OCI-LY3 (cell line): ENCODE results near the gene POLN.

Source experiments
- H2AFZ ChIP-seq: fragments of 200-600, 300-600 bp; shearing (Covaris generic); 2 replicates; pipeline ENCODE4 v1.6.0; 2014; ENCODE audit warnings: antibody characterized with exemption, low read depth, low read length
- H3K27ac ChIP-seq: fragments of 200-600, 300-600 bp; sonication (generic); 2 replicates; pipeline ENCODE4 v1.5.1; 2014; ENCODE audit warnings: mild to moderate bottlenecking, low read length, moderate library complexity, mixed read lengths
- H3K27me3 ChIP-seq: fragments of 200-600, 300-600 bp; sonication (generic); 2 replicates; pipeline ENCODE4 v1.6.1; 2014; ENCODE audit warnings: low read depth, low read length, mixed read lengths
- H3K36me3 ChIP-seq: fragments of 200-600, 300-600 bp; sonication (generic); replicated peaks from 2 replicates; pipeline ENCODE3; 2014; ENCODE audit warnings: low read depth, low read length, mixed read lengths
- H3K4me1 ChIP-seq: fragments of 300-600, 200-600 bp; sonication (generic); 2 replicates; pipeline ENCODE4 v1.6.1; 2014; ENCODE audit warnings: low read length, mixed read lengths
- H3K4me2 ChIP-seq: fragments of 200-600, 300-600 bp; sonication (generic); 2 replicates; pipeline ENCODE4 v1.6.1; 2014; ENCODE audit warnings: low read length, mixed read lengths
- H3K4me3 ChIP-seq: fragments of 300-600, 200-600 bp; sonication (generic); 2 replicates; pipeline ENCODE4 v1.5.1; 2014; ENCODE audit warnings: antibody characterized with exemption, mild to moderate bottlenecking, low read length, moderate library complexity
- H3K79me2 ChIP-seq: fragments of 300-600, 200-600 bp; shearing (Covaris generic); 2 replicates; pipeline ENCODE4 v1.6.1; 2014; ENCODE audit warnings: mild to moderate bottlenecking, low read length, mixed read lengths
- H3K9ac ChIP-seq: fragments of 300-600, 200-600 bp; shearing (Covaris generic); 2 replicates; pipeline ENCODE4 v1.6.0; 2014; ENCODE audit warnings: mild to moderate bottlenecking, low read length, moderate library complexity
- H3K9me3 ChIP-seq: fragments of 200-600, 300-600 bp; shearing (Covaris generic); 2 replicates; pipeline ENCODE4 v1.6.1; 2014; ENCODE audit warnings: low read length, mixed read lengths; ENCODE audit not compliant: insufficient read depth
- H4K20me1 ChIP-seq: fragments of 200-600, 300-600 bp; sonication (generic); 2 replicates; pipeline ENCODE4 v1.6.1; 2016; ENCODE audit warnings: low read length, mixed read lengths; ENCODE audit not compliant: insufficient read depth
- CTCF ChIP-seq: fragments of 200-600, 300-600 bp; sonication (generic); IDR thresholded peaks from 2 replicates; pipeline ENCODE4 v1.5.1; 2014; ENCODE audit warnings: antibody characterized with exemption, low read length, low read depth
- EZH2phosphoT487 ChIP-seq: fragments of 200-600 bp; shearing (Covaris generic); IDR thresholded peaks from 2 replicates; pipeline ENCODE4 v1.6.1; 2018; ENCODE audit warnings: antibody characterized with exemption, mixed run types, low read depth

POLN gene

GRCh38 chr4:2061186-2062131 is 180.5 kb downstream of the POLN start:
- Histone ChIP-seq H3K9me3 (no peaks in the 10 kb centered on the region), H3K9ac (no peak overlapping the region), H3K27ac (no peak overlapping the region), H4K20me1 (peaks cover 7% of the 10 kb centered on the region), H3K27me3 (no peaks in the 10 kb centered on the region), H3K79me2 (peaks cover 43% of the 10 kb centered on the region), H2AFZ (no peak overlapping the region), H3K4me1 (peaks cover 5% of the 10 kb centered on the region; the same call in 1 of the 2 replicates), H3K4me3 (peak overlapping the region; percentile 76; the same call in 1 of the 2 replicates), H3K36me3 (peaks cover 2% of the 10 kb centered on the region), H3K4me2 (0 out of 2 replicates have a peak overlapping the region, but pooled peaks have one; percentile 57)
- TF ChIP-seq EZH2phosphoT487, result no peak
- no peak for TF ChIP-seq CTCF

- H4K20me1 ChIP-seq, result peaks cover 7% of the 10 kb centered on the region
- no peak overlapping the region for H3K27ac ChIP-seq
- peaks cover 43% of the 10 kb centered on the region for H3K79me2 ChIP-seq
- H3K36me3 ChIP-seq, result peaks cover 2% of the 10 kb centered on the region
- no peak overlapping the region for H2AFZ ChIP-seq
- H3K4me1 ChIP-seq, result peaks cover 5% of the 10 kb centered on the region; the same call in 1 of the 2 replicates
- H3K4me3 ChIP-seq, result peak overlapping the region; percentile 76
- no peaks in the 10 kb centered on the region for H3K27me3 ChIP-seq
- TF ChIP-seq CTCF, result no peak
- TF ChIP-seq EZH2phosphoT487, result no peak
- H3K9me3 ChIP-seq, result no peaks in the 10 kb centered on the region
- H3K4me2 ChIP-seq, result peak overlapping the region; percentile 57
- peak overlapping the region; percentile 57 for H3K9ac ChIP-seq
Observed at GRCh38 chr4:2060611-2061185, 181.2 kb downstream of the POLN start.

GRCh38 chr4:2059726-2060602 is 182.0 kb downstream of the POLN start:
- Histone ChIP-seq H3K27me3 (no peaks in the 10 kb centered on the region), H3K36me3 (no peaks in the 10 kb centered on the region), H3K4me3 (peak overlapping the region; percentile 76), H3K4me1 (peaks cover 5% of the 10 kb centered on the region; the same call in 1 of the 2 replicates), H3K79me2 (peaks cover 43% of the 10 kb centered on the region), H3K27ac (no peak overlapping the region), H3K9me3 (no peaks in the 10 kb centered on the region), H3K4me2 (peak overlapping the region; percentile 57), H4K20me1 (peaks cover 7% of the 10 kb centered on the region), H2AFZ (no peak overlapping the region), H3K9ac (peak overlapping the region; percentile 57)
- no peak for TF ChIP-seq CTCF
- TF ChIP-seq EZH2phosphoT487, result no peak
